Measurements from ENCODE around the gene VMP1. TPM values are rescaled to one million over a fixed set of nuclear protein-coding genes. Genes with fewer than 3 reads are reported as not detected.

Gene VMP1
- total RNA-seq, 1 donor = 608 TPM

- no peak overlapping the region for H3K4me3 ChIP-seq (ENCODE audit: low read depth, low read length)
- no peak for TF ChIP-seq CTCF (IDR thresholded peaks at IDR 0.05; ENCODE audit: insufficient read depth, low read depth, low read length)
- no peak for DNase-seq (ENCODE audit: low read depth)
Observed at GRCh38 chr17:59688496-59688895, 19.0 kb upstream of the VMP1 start.

GRCh38 chr17:59693582-59693981 is 13.9 kb upstream of the VMP1 start:
- H3K4me3 ChIP-seq (ENCODE audit: low read depth, low read length) = no peak overlapping the region

GRCh38 chr17:59694344-59694743 is 13.1 kb upstream of the VMP1 start:
- DNase-seq (ENCODE audit: low read depth) = no peak
- TF ChIP-seq CTCF (IDR thresholded peaks at IDR 0.05; ENCODE audit: insufficient read depth, low read depth, low read length) = no peak
- no peak overlapping the region for H3K4me3 ChIP-seq (ENCODE audit: low read depth, low read length)

More at GRCh38 chr17:59693582-59693981, 13.9 kb upstream of the VMP1 start:
- no peak for DNase-seq (ENCODE audit: low read depth)
- TF ChIP-seq CTCF (IDR thresholded peaks at IDR 0.05; ENCODE audit: insufficient read depth, low read depth, low read length) = no peak

GRCh38 chr17:59695945-59696681 is 11.3 kb upstream of the VMP1 start:
- no peak overlapping the region for H3K4me3 ChIP-seq (ENCODE audit: low read depth, low read length)
- peak; percentile 54 for DNase-seq (ENCODE audit: low read depth)
- TF ChIP-seq CTCF (IDR thresholded peaks at IDR 0.05; ENCODE audit: insufficient read depth, low read depth, low read length) = no peak

- TF ChIP-seq CTCF (IDR thresholded peaks at IDR 0.05; ENCODE audit: insufficient read depth, low read depth, low read length) = no peak
- H3K4me3 ChIP-seq (ENCODE audit: low read depth, low read length) = no peak overlapping the region
- DNase-seq (ENCODE audit: low read depth) = no peak
Observed at GRCh38 chr17:59696682-59697277, 10.7 kb upstream of the VMP1 start.

- TF ChIP-seq CTCF (IDR thresholded peaks at IDR 0.05; ENCODE audit: insufficient read depth, low read depth, low read length) = no peak
- H3K4me3 ChIP-seq (ENCODE audit: low read depth, low read length) = no peak overlapping the region
- DNase-seq (ENCODE audit: low read depth) = no peak
Observed at GRCh38 chr17:59698143-59698542, 9.3 kb upstream of the VMP1 start.

All from fibroblast of villous mesenchyme (primary cell).